IMR-90 (cell line): ENCODE data around the gene GMNN. TPM values are rescaled to one million over a fixed set of nuclear protein-coding genes. Genes with fewer than 3 reads are reported as not detected.

Source experiments
- ATAC-seq: fragments of 200-7000 bp; cut with Tn5 transposase; 2 replicates; pipeline ENCODE4 v1.9.1; 2020; ENCODE audit warnings: low read depth, mild to moderate bottlenecking, moderate library complexity
- BruUV-seq: library from RNA; stranded (reverse); fragments of 400-500 nt; replicated peaks from 2 replicates; lab custom pipeline; 2021; lab: Mats Ljungman, UMichigan
- CTCF ChIA-PET: fragments of 300-600 bp; formaldehyde crosslinking; extraction: SDS; loops from one replicate; lab custom pipeline; 2021; ENCODE audit warnings: antibody characterized with exemption; lab: Yijun Ruan, JAX
- POLR2A ChIA-PET: fragments of 300-600 bp; sonication (Branson Sonifier 250); formaldehyde crosslinking; loops from one replicate; lab custom pipeline; 2022; ENCODE audit warnings: antibody characterized with exemption; ENCODE audit not compliant: unreplicated experiment; lab: Charles Lee
- DNase-seq: peaks from one replicate; pipeline ENCODE4 v3.0.0; 2013
- H2AFZ ChIP-seq: replicated peaks from 2 replicates; pipeline ENCODE3; 2013; ENCODE audit warnings: low read length, mild to moderate bottlenecking; ENCODE audit not compliant: poor library complexity
- H2AK5ac ChIP-seq: 2 replicates; pipeline ENCODE4 v1.6.1; 2013; ENCODE audit warnings: low read depth, low read length, inconsistent platforms
- H2AK9ac ChIP-seq: replicated peaks from 2 replicates; pipeline ENCODE3; 2013; ENCODE audit warnings: mild to moderate bottlenecking, low read depth, low read length, moderate library complexity; ENCODE audit not compliant: poor library complexity
- H2BK120ac ChIP-seq: 2 replicates; pipeline ENCODE4 v1.6.1; 2013; ENCODE audit warnings: low read depth, low read length, inconsistent platforms
- H2BK15ac ChIP-seq: 3 replicates; pipeline ENCODE4 v1.6.1; 2013; ENCODE audit warnings: low read depth, low read length, inconsistent platforms
- H2BK20ac ChIP-seq: 2 replicates; pipeline ENCODE4 v1.6.1; 2013; ENCODE audit warnings: low read depth, mild to moderate bottlenecking, inconsistent platforms, low read length, moderate library complexity
- H2BK5ac ChIP-seq: 2 replicates; pipeline ENCODE4 v1.6.1; 2013; ENCODE audit warnings: mild to moderate bottlenecking, low read depth, low read length, inconsistent platforms; ENCODE audit not compliant: poor library complexity, severe bottlenecking
- H3K14ac ChIP-seq: replicated peaks from 2 replicates; pipeline ENCODE4 v1.6.1; 2013; ENCODE audit warnings: low read depth, low read length, inconsistent platforms
- H3K18ac ChIP-seq: 2 replicates; pipeline ENCODE4 v1.6.1; 2013; ENCODE audit warnings: low read depth, low read length, control low read depth
- H3K23ac ChIP-seq: 2 replicates; pipeline ENCODE4 v1.6.1; 2013; ENCODE audit warnings: low read depth, low read length, inconsistent platforms
- H3K27ac ChIP-seq: 2 replicates; pipeline ENCODE4 v1.5.1; 2013; ENCODE audit warnings: mild to moderate bottlenecking, control low read depth, low read length; ENCODE audit not compliant: insufficient read depth
- H3K27me3 ChIP-seq: 2 replicates; pipeline ENCODE4 v1.6.1; 2013; ENCODE audit warnings: low read length; ENCODE audit not compliant: control insufficient read depth, insufficient read depth
- H3K36me3 ChIP-seq: 2 replicates; pipeline ENCODE4 v1.6.1; 2013; ENCODE audit warnings: low read length, mixed read lengths; ENCODE audit not compliant: control insufficient read depth, insufficient read depth
- H3K4ac ChIP-seq: 2 replicates; pipeline ENCODE4 v1.6.1; 2013; ENCODE audit warnings: low read depth, low read length, inconsistent platforms
- H3K4me1 ChIP-seq: 2 replicates; pipeline ENCODE4 v1.6.1; 2013; ENCODE audit warnings: low read length, mixed read lengths; ENCODE audit not compliant: control insufficient read depth, insufficient read depth
- H3K4me2 ChIP-seq: 2 replicates; pipeline ENCODE4 v1.6.1; 2013; ENCODE audit warnings: low read depth, mild to moderate bottlenecking, control low read depth, low read length, moderate library complexity
- H3K4me3 ChIP-seq: 2 replicates; pipeline ENCODE4 v1.5.1; 2013; ENCODE audit warnings: low read depth, mild to moderate bottlenecking, control low read depth, low read length, moderate library complexity; ENCODE audit not compliant: insufficient read depth
- H3K56ac ChIP-seq: 2 replicates; pipeline ENCODE4 v1.6.1; 2013; ENCODE audit warnings: low read length, inconsistent platforms; ENCODE audit not compliant: insufficient read depth; ENCODE audit errors: extremely low read depth
- H3K79me1 ChIP-seq, 2 experiments: 2 replicates each; pipeline ENCODE4 v1.6.1; 2013; ENCODE audit warnings: low read length in 2 of 2, inconsistent platforms in 1 of 2, low read depth in 1 of 2
- H3K9ac ChIP-seq: 2 replicates; pipeline ENCODE4 v1.6.1; 2013; ENCODE audit warnings: low read depth, low read length, control low read depth
- H3K9me1 ChIP-seq: 2 replicates; pipeline ENCODE4 v1.6.1; 2013; ENCODE audit warnings: low read length, inconsistent platforms; ENCODE audit not compliant: insufficient read depth
- H3K9me3 ChIP-seq: 2 replicates; pipeline ENCODE4 v1.6.1; 2013; ENCODE audit warnings: low read length; ENCODE audit not compliant: control insufficient read depth, insufficient read depth
- H4K20me1 ChIP-seq: 2 replicates; pipeline ENCODE4 v1.6.1; 2013; ENCODE audit warnings: low read length, inconsistent platforms; ENCODE audit not compliant: insufficient read depth
- H4K5ac ChIP-seq: 2 replicates; pipeline ENCODE4 v1.6.1; 2013; ENCODE audit warnings: mild to moderate bottlenecking, low read depth, low read length, control low read depth
- H4K8ac ChIP-seq, 2 experiments: 2 replicates each; pipeline ENCODE4 v1.6.1; 2013; ENCODE audit warnings: low read depth in 2 of 2, low read length in 2 of 2, control low read depth in 1 of 2, inconsistent platforms in 1 of 2
- H4K91ac ChIP-seq: 2 replicates; pipeline ENCODE4 v1.6.1; 2013; ENCODE audit warnings: low read depth, low read length, inconsistent platforms; ENCODE audit not compliant: insufficient read depth
- CEBPB ChIP-seq: IDR thresholded peaks from 2 replicates; pipeline ENCODE4 v1.6.1; 2012; ENCODE audit warnings: low read depth, low read length, improper control_type of control experiment
- CHD1 ChIP-seq: IDR thresholded peaks from 2 replicates; pipeline ENCODE4 v1.6.1; 2012; ENCODE audit warnings: low read depth, low read length, improper control_type of control experiment
- CTCF ChIP-seq: conservative IDR thresholded peaks from 2 replicates; pipeline ENCODE4 v1.5.1; 2012; ENCODE audit warnings: mild to moderate bottlenecking, low read depth, low read length, improper control_type of control experiment
- MAZ ChIP-seq: IDR thresholded peaks from 2 replicates; pipeline ENCODE4 v1.6.1; 2012; ENCODE audit warnings: low read depth, mild to moderate bottlenecking, low read length, improper control_type of control experiment, moderate library complexity, borderline replicate concordance
- NFE2L2 ChIP-seq: fragments of 150-350 bp; IDR thresholded peaks from 2 replicates; pipeline ENCODE4 v1.6.1; 2016; ENCODE audit warnings: low read depth, mild to moderate bottlenecking, low read length
- POLR2A ChIP-seq: IDR thresholded peaks from 2 replicates; pipeline ENCODE4 v1.6.1; 2012; ENCODE audit warnings: mild to moderate bottlenecking, low read depth, low read length
- RAD21 ChIP-seq: IDR thresholded peaks from 2 replicates; pipeline ENCODE4 v1.6.1; 2012; ENCODE audit warnings: low read length, improper control_type of control experiment
- RCOR1 ChIP-seq: IDR thresholded peaks from 2 replicates; pipeline ENCODE4 v1.6.1; 2012; ENCODE audit warnings: mild to moderate bottlenecking, low read length, improper control_type of control experiment; ENCODE audit not compliant: insufficient replicate concordance
- RFX5 ChIP-seq: IDR thresholded peaks from 2 replicates; pipeline ENCODE4 v1.8.0; 2012; ENCODE audit warnings: low read depth, mild to moderate bottlenecking, low read length, moderate library complexity
- USF2 ChIP-seq: fragments of 150-350 bp; IDR thresholded peaks from 2 replicates; pipeline ENCODE4 v1.6.1; 2017; ENCODE audit warnings: mild to moderate bottlenecking, antibody characterized with exemption, low read length, low read depth
- dilution Hi-C: fragments of 300-500 bp; cut with HindIII; formaldehyde crosslinking; loops from one replicate; pipeline ENCODE4 v1.14.3; 2018; ENCODE audit warnings: low sequenced_read_pairs; ENCODE audit not compliant: unreplicated experiment
- in situ Hi-C: fragments of 300-500 bp; cut with MboI; formaldehyde crosslinking; loops from 3 replicates; pipeline ENCODE4 v1.14.3; 2019; ENCODE audit warnings: low sequenced_read_pairs, inconsistent platforms, mixed read lengths
- intact Hi-C: fragments of 100-400 bp; cut with micrococcal nuclease; formaldehyde crosslinking; loops from 2 replicates; pipeline ENCODE4 v1.10.0; 2022
- polyA plus RNA-seq, 3 experiments: library from polyadenylated mRNA; depleted of rRNA; stranded (reverse); fragments of >200 nt; gene quantifications; 2 replicates each; pipeline ENCODE4 v1.2.3, GENCODE V29; 2012; ENCODE audit warnings: low replicate concordance in 1 of 3
- total RNA-seq: library from RNA; depleted of rRNA; stranded (reverse); fragments of >200 nt; gene quantifications from 2 replicates; pipeline ENCODE4 v1.2.3, GENCODE V29; 2012

GMNN gene
- total and polyA plus RNA-seq, 2 of the 4 experiments (the other 2 are of a cell fraction): 19.7 to 22.2 TPM

- TF ChIP-seq CTCF: no peak
These were observed 13.4 kb upstream of the GMNN start (continued) for GRCh38 chr6:24761193-24761835.

- Histone ChIP-seq H3K36me3 (no peaks in the 10 kb centered on the region), H2BK20ac (no peak overlapping the region), H3K56ac (no peak overlapping the region), H3K9me1 (no peaks in the 10 kb centered on the region; the same call in 1 of the 2 replicates), H3K9me3 (no peaks in the 10 kb centered on the region), H3K23ac (no peak overlapping the region), H3K27ac (no peak overlapping the region), H2AK9ac (no peak overlapping the region), H4K20me1 (no peaks in the 10 kb centered on the region), H3K4me3 (no peak overlapping the region), H3K4me2 (no peak overlapping the region), H4K8ac (no peak overlapping the region), H2BK120ac (no peak overlapping the region), H4K5ac (no peak overlapping the region), H2AK5ac (no peak overlapping the region), H3K79me1 (no peaks in the 10 kb centered on the region), H3K18ac (no peak overlapping the region), H3K4me1 (no peaks in the 10 kb centered on the region; the same call in 1 of the 2 replicates), H3K4ac (no peak overlapping the region), H3K27me3 (no peaks in the 10 kb centered on the region), H4K91ac (no peak overlapping the region), H2BK15ac (no peak overlapping the region), H2AFZ (no peak overlapping the region), H3K9ac (no peak overlapping the region), H3K14ac (no peak overlapping the region), H2BK5ac (no peak overlapping the region)
- ATAC-seq: no peak
- in situ Hi-C loops: loop anchor here (5.0 kb wide), 1 partner anchor 180 kb away; no protein-coding TSS in a partner anchor
- ChIA-PET POLR2A (no interaction called here), CTCF (no interaction called here)
- no TSS peak for BruUV-seq
- intact Hi-C loops: loop anchor here (10.0 kb wide), 1 partner anchor 477 kb away; no protein-coding TSS in a partner anchor
- dilution Hi-C loops: no loop called here
- TF ChIP-seq MAZ (no peak), RFX5 (no peak), USF2 (no peak), RAD21 (no peak), CEBPB (no peak), RCOR1 (no peak), POLR2A (no peak), CHD1 (no peak), NFE2L2 (no peak)
- no peak for DNase-seq
These were observed 12.9 kb upstream of the GMNN start for GRCh38 chr6:24761851-24762250.
